Ectodermal cell (in vitro differentiated cells): ENCODE data around the gene HRH1.
"Not testable (repeated sequence)": the region's sequence is repeated elsewhere in the genome, so short reads cannot be mapped to it uniquely, and the experiment has no call there.

ENCODE experiments used
- H3K27ac ChIP-seq: 2 replicates; pipeline ENCODE4 v1.7.0; 2013; ENCODE audit warnings: mild to moderate bottlenecking, low read depth, low read length; ENCODE audit not compliant: insufficient read depth, poor library complexity, severe bottlenecking
- H3K27me3 ChIP-seq: 2 replicates; pipeline ENCODE4 v1.7.0; 2013; ENCODE audit warnings: mild to moderate bottlenecking, low read length; ENCODE audit not compliant: insufficient read depth, control insufficient read depth, poor library complexity, severe bottlenecking
- H3K36me3 ChIP-seq: one replicate; pipeline ENCODE4 v1.7.0; 2013; ENCODE audit warnings: low read length; ENCODE audit not compliant: control insufficient read depth, insufficient read depth
- H3K4me1 ChIP-seq: one replicate; pipeline ENCODE4 v1.7.0; 2013; ENCODE audit warnings: low read length; ENCODE audit not compliant: control insufficient read depth, insufficient read depth
- H3K4me3 ChIP-seq: 2 replicates; pipeline ENCODE4 v1.7.0; 2013; ENCODE audit warnings: low read depth, low read length, control low read depth; ENCODE audit not compliant: insufficient read depth
- H3K9me3 ChIP-seq: 2 replicates; pipeline ENCODE4 v1.7.0; 2013; ENCODE audit warnings: mild to moderate bottlenecking, low read length, moderate library complexity; ENCODE audit not compliant: control insufficient read depth
- WGBS, 2 experiments: methylation state at CpG; one replicate each; pipeline ENCODE4 v1.1.7; 2013; ENCODE audit warnings: missing lambda C conversion rate in 2 of 2; 5-methylcytosine and 5-hydroxymethylcytosine counted together

The HRH1 gene

DNA sequence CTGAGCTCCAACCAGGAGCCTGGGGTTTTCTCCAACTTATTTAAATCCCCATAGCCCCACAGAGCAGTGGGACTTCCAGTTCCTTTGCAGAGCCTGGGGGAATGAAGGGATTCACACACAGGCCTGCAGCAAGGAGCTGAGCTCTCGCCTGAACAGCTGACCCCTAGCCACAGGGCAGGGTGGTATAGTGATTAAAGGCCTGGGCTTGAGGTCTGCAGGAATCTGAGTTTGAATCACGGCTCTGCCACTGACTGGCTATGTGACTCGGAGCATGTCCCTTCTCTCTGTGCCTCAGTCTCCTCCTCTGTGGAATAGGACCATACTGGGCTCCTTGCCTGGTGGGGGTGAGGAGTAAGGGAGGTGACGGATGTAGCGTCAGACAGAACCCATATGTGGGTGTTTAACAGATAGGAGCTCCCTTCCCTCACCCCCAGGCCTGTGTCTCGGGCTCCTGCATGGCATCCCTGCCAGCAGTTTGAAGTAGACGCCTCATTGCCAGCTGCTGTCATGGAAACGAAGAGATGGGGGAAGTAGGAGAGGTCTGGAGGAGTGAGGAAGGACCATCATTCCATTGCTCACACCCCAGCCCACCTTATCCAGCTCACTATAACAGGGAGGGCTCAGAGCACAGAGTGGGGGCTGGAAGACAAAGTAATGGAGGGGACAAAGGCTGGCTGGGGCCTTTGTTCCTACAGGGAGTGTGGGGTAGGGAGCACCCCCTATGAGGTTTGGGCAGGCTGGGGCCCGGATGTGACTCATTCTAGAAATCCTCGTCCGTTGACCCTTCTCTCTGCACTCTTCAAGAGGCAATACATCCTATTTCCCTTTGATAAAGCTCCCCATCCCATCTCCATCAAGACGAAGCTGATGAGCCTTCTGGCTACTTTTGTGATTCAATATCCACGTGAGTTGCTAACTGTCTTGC is 14.8 kb downstream of the HRH1 start:
- Histone ChIP-seq H3K9me3 (no peaks in the 10 kb centered on the region), H3K4me3 (no peak overlapping the region), H3K4me1 (peaks cover 7% of the 10 kb centered on the region), H3K27ac (no peak overlapping the region), H3K27me3 (no peaks in the 10 kb centered on the region), H3K36me3 (no peaks in the 10 kb centered on the region)
- 83 to 89% methylated on average over 11 to 13 of the region's 13 CpGs for WGBS, 2 experiments

DNA sequence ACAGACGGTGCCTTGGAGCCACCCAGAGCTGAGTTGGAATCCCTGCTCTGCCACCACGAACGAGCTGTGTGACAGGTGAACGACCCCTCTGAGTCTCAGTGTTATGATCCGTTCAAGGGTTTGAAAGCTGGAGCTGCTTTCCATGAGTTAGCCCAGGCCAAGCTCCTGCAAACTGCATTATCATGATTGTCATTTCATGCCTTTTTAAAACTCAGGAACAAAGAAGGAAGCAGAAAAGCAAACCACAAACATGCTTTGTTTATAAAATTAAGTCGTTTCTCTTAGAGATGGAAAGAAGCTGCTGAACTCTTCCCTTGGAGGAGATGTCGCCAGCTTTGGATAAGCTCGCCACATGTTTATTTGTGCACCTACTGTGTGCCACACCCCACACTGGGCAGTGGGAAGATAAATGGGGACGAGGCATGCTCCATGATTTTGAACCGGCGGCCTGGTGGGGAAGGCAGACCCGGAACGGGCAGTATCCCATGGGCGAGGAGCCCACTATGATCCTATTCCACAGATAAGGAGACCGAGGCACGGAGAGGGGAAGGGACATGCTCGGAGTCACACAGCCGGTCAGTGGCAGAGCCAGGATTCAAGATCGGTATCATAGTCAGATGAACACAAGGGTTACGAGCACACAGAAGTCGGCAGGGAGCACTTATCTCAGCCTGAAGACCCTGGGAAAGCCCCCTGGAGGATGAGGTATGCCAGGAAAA is 15.9 kb downstream of the HRH1 start:
- H3K27ac ChIP-seq = no peak overlapping the region
- no peaks in the 10 kb centered on the region for H3K36me3 ChIP-seq
- no peaks in the 10 kb centered on the region for H3K9me3 ChIP-seq
- H3K27me3 ChIP-seq = no peaks in the 10 kb centered on the region
- WGBS, 2 experiments = 89 to 91% methylated on average over 21 of the region's 21 CpGs
- H3K4me3 ChIP-seq = no peak overlapping the region
- H3K4me1 ChIP-seq = peaks cover 7% of the 10 kb centered on the region

GRCh38 chr3:11172096-11172690 is 17.9 kb downstream of the HRH1 start:
- peaks cover 7% of the 10 kb centered on the region for H3K4me1 ChIP-seq
- H3K9me3 ChIP-seq = no peaks in the 10 kb centered on the region
- WGBS, 2 experiments = 93 to 94% methylated on average over 4 of the region's 4 CpGs
- no peaks in the 10 kb centered on the region for H3K27me3 ChIP-seq
- no peaks in the 10 kb centered on the region for H3K36me3 ChIP-seq
- H3K4me3 ChIP-seq = no peak overlapping the region
- H3K27ac ChIP-seq = no peak overlapping the region

DNA sequence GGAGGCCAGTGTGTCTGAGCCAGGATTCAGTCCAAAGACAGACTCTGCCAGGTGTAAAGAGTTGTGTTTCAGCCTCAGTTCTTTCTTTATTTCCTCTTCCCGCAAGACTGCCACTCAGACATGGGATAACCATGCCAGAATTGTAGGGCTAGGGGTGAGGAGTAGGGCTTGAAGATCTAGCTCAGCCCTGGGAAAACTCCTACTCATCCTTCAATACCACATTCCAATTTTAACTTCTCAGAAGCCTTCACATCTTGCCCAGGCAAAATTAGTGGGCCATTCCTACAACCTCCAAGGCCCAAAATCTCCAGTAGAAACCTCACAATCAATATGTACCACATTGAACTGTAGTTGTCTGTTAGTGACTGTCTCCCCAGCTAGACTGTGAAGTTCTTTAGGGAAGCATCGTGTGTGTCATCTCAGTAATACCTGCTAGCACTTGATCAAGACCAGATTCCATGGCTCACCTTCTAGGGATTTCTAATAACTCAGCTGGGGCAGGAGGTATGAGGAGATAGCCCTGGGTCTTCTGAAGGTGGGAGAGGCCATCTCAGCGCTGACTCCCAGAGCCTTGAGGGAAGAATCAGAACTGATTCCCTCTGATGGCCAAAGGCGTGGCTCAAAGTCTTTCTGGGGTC is 19.7 kb downstream of the HRH1 start:
- Histone ChIP-seq H3K4me1 (peaks cover 2% of the 10 kb centered on the region), H3K9me3 (no peaks in the 10 kb centered on the region), H3K36me3 (no peaks in the 10 kb centered on the region), H3K27ac (no peak overlapping the region), H3K4me3 (no peak overlapping the region), H3K27me3 (no peaks in the 10 kb centered on the region)
- 90 to 96% methylated on average over 3 to 4 of the region's 4 CpGs for WGBS, 2 experiments

GRCh38 chr3:11178421-11178820 is 24.1 kb downstream of the HRH1 start:
- WGBS, 2 experiments = 91 to 93% methylated on average over 8 of the region's 8 CpGs
- Histone ChIP-seq H3K36me3 (no peaks in the 10 kb centered on the region), H3K27me3 (no peaks in the 10 kb centered on the region), H3K27ac (no peak overlapping the region), H3K9me3 (no peaks in the 10 kb centered on the region), H3K4me1 (no peaks in the 10 kb centered on the region), H3K4me3 (no peak overlapping the region)

DNA sequence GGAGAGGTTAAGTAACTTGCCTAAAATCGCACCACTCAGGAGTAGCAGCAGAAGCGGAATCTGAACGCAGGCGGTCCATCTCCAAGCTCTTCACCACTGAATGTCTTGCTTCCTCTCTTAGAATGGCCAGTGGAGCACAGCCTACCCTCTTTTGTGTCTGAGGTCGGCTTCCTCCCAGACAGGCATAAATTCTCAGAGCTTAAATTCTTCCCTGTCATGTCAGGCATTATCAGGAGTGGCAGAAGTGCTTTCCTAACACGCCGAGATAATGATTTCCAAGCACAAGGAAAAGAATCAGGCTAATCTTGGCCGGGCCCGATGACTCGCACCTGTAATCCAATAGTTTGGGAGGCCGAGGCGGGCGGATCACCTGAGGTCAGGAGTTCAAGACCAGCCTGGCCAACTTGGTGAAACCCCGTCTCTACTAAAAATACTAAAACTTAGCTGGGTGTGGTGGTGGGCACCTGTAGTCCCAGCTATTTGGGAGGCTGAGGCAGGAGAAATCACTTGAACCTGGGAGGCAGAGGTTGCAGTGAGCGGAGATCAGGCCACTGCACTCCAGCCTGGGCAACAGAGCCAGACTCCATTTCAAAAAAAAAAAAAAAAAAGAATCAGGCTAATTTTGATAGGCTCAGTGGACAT is 30.2 kb downstream of the HRH1 start:
- H3K36me3 ChIP-seq, H3K27ac ChIP-seq, H3K4me1 ChIP-seq, H3K27me3 ChIP-seq, H3K4me3 ChIP-seq, H3K9me3 ChIP-seq: not testable (repeated sequence)
- 85 to 92% methylated on average over 15 of the region's 15 CpGs for WGBS, 2 experiments

- H3K4me3 ChIP-seq = no peak overlapping the region
- H3K4me1 ChIP-seq = no peaks in the 10 kb centered on the region
- no peaks in the 10 kb centered on the region for H3K9me3 ChIP-seq
- 95 to 100% methylated on average over 3 of the region's 3 CpGs for WGBS, 2 experiments
- no peaks in the 10 kb centered on the region for H3K36me3 ChIP-seq
- no peaks in the 10 kb centered on the region for H3K27me3 ChIP-seq
- no peak overlapping the region for H3K27ac ChIP-seq
These were observed 30.9 kb downstream of the HRH1 start for GRCh38 chr3:11185144-11185543.

DNA sequence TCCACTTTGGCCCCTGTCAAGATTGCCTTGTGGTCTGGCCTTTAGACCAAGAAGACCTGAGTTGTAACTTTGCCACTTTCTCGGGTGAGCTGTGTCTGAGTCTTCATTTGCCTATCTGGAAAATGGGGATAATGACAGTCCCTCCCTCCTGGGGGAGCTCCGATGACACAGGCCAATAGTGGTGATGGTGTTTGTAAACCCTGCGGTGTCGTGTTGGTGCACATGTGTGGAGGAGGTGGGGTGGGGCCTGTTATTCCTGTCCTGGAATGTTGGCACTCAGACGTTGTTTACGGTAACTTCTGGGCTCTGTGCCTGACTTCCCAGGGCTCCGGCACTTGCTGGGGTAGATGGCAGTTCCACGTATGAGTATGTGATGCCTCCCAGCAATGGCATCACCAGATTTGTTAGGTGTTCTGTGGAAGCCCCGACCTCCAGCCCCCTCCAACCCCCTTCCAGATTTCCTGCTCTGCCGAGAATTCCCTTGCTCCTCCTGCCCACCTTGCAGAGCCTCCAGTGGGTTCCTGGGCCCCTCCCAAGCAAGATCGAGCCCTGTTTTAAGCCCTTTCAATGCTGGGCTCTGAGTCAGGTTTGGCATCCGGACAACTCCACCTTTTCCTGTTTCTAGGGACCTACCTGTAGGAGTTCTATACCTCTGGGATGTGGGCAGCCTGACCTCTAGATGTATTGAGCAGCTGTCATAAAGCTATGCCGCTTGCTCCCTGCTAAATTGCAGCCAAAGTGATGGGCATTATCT is 31.4 kb downstream of the HRH1 start:
- Histone ChIP-seq H3K36me3 (no peaks in the 10 kb centered on the region), H3K9me3 (no peaks in the 10 kb centered on the region), H3K27me3 (no peaks in the 10 kb centered on the region), H3K27ac (no peak overlapping the region), H3K4me1 (no peaks in the 10 kb centered on the region), H3K4me3 (no peak overlapping the region)
- WGBS, 2 experiments = 79% methylated on average over 13 of the region's 13 CpGs

DNA sequence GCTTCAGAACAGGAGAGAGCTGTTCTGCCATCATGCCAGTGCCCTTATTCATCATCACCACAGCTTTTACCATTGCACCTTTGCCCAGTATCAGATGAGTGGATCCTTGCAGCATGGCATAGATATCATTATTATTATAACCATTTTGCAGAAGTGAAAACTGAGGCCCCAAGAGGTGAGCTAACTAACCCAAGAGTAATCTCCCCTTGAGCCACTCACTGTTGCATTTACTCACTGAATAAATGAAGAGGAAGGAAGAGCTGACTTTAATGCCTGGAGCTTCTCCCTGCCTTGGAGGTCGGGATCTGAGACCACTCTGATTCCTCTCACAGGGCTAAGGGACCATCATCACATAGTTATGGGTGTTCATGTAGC is 32.0 kb downstream of the HRH1 start:
- Histone ChIP-seq H3K4me1 (no peaks in the 10 kb centered on the region), H3K27me3 (no peaks in the 10 kb centered on the region), H3K4me3 (no peak overlapping the region), H3K27ac (no peak overlapping the region), H3K9me3 (no peaks in the 10 kb centered on the region), H3K36me3 (no peaks in the 10 kb centered on the region)
- 69 to 90% methylated on average over 1 of the region's 1 CpG for WGBS, 2 experiments
